ENCODE measurements around the gene PTPRCAP.

Gene PTPRCAP

DNA sequence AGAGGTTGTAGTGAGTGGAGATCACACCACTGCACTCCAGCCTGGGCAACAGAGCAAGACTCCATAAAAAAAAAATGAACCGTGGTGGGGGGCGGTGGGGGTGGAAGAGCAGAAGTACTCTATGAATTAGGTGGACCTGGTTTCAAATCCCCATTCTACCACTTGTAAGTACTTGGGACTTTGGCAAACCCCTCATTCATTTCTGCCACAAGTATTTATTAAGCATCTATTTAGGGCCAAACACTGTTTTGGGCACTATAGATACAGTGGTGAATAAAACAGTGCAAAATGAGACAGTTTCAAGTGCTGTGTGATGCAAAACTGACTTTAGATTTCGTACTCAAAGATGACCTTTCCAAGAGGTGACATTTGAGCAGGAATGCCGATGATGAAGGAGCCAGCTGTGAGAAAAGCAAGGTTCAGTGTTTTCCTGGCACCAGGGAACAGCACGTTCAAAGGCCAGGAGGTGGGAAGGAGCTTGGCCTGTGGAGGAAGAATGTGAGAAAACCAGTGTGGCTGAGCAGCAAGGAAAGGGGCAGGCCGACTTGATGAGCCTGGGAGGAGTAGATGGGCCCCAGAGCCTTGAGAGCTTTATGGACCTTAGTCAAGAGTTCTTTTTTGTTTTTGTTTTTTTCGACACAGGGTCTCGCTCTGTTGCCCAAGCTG is 33.0 kb upstream of the PTPRCAP start:
- Histone ChIP-seq H3K27me3 (ENCODE audit: insufficient read depth, low read length, poor library complexity) (no peaks in the 10 kb centered on the region), H4K5ac (ENCODE audit: low read length) (no peak overlapping the region), H3K79me1 (ENCODE audit: low read length) (peaks cover 2% of the 10 kb centered on the region), H3K4ac (ENCODE audit: low read depth, low read length) (no peak overlapping the region), H3K23ac (ENCODE audit: low read length) (no peak overlapping the region), H3K79me2 (ENCODE audit: control insufficient read depth, insufficient read depth, low read length) (no peaks in the 10 kb centered on the region), H3K4me1 (ENCODE audit: control insufficient read depth, low read depth, low read length) (peaks cover 3% of the 10 kb centered on the region), H2BK15ac (replicated peaks; ENCODE audit: low read depth) (no peak overlapping the region), H3K56ac (ENCODE audit: low read length) (no peak overlapping the region), H2BK120ac (ENCODE audit: low read depth, low read length) (no peak overlapping the region), H2AK5ac (ENCODE audit: low read length) (no peak overlapping the region), H3K9ac (ENCODE audit: low read length) (no peak overlapping the region), H3K4me2 (ENCODE audit: low read length) (no peak overlapping the region), H3K18ac (ENCODE audit: low read length) (no peak overlapping the region), H3K27ac (ENCODE audit: low read depth, low read length) (no peak overlapping the region), H3K36me3 (ENCODE audit: control insufficient read depth, insufficient read depth, low read length) (no peaks in the 10 kb centered on the region), H3K4me3 (ENCODE audit: low read length) (no peak overlapping the region), H4K8ac (ENCODE audit: low read depth, low read length) (no peak overlapping the region), H2BK5ac (ENCODE audit: low read length) (no peak overlapping the region)
- no CpG with 5 or more reads among the region's 8 CpGs for WGBS (ENCODE audit: extremely low coverage, insufficient coverage, low lambda C conversion rate)
- no peak for DNase-seq

- H4K5ac ChIP-seq (ENCODE audit: low read length), result peak overlapping the region; percentile 98
Observed at GRCh38 chr11:67469508-67469811, 32.0 kb upstream of the PTPRCAP start.

GRCh38 chr11:67468759-67469507 is 31.5 kb upstream of the PTPRCAP start, which contains the start of gene TMEM134:
TSS of gene TMEM134 (minus strand) at chr11:67469251. CDS start at chr11:67469192, 59 bp downstream.
- no CpG with 5 or more reads among the region's 76 CpGs for WGBS (ENCODE audit: extremely low coverage, insufficient coverage, low lambda C conversion rate)
- H3K4me2 ChIP-seq (ENCODE audit: low read length), result peak within 1 kb of the TSS; percentile 92
- no peak within 1 kb of the TSS for H2BK5ac ChIP-seq (ENCODE audit: low read length)
- peak within 1 kb of the TSS; percentile 77 for H3K18ac ChIP-seq (ENCODE audit: low read length)
- peak within 1 kb of the TSS; percentile 91 for H3K9ac ChIP-seq (ENCODE audit: low read length)
- peaks cover 2% of the 10 kb centered on the region for H3K79me1 ChIP-seq (ENCODE audit: low read length)
- peak within 1 kb of the TSS; percentile 98 for H4K5ac ChIP-seq (ENCODE audit: low read length)
- H3K23ac ChIP-seq (ENCODE audit: low read length), result no peak within 1 kb of the TSS
- H3K27ac ChIP-seq (ENCODE audit: low read depth, low read length), result no peak within 1 kb of the TSS
- peak within 1 kb of the TSS; percentile 94 for H4K8ac ChIP-seq (ENCODE audit: low read depth, low read length)
- H2BK15ac ChIP-seq (replicated peaks; ENCODE audit: low read depth), result no peak within 1 kb of the TSS
- H3K79me2 ChIP-seq (ENCODE audit: control insufficient read depth, insufficient read depth, low read length), result no peaks in the 10 kb centered on the region
- H3K27me3 ChIP-seq (ENCODE audit: insufficient read depth, low read length, poor library complexity), result no peaks in the 10 kb centered on the region
- peak within 1 kb of the TSS; percentile 96 for H3K56ac ChIP-seq (ENCODE audit: low read length)
- H3K4ac ChIP-seq (ENCODE audit: low read depth, low read length), result peak within 1 kb of the TSS; percentile 93
- peak within 1 kb of the TSS; percentile 83 for H3K4me3 ChIP-seq (ENCODE audit: low read length)
- H2AK5ac ChIP-seq (ENCODE audit: low read length), result peak within 1 kb of the TSS; percentile 24
- peak; percentile 95 for DNase-seq
- peaks cover 3% of the 10 kb centered on the region for H3K4me1 ChIP-seq (ENCODE audit: control insufficient read depth, low read depth, low read length)
- no peaks in the 10 kb centered on the region for H3K36me3 ChIP-seq (ENCODE audit: control insufficient read depth, insufficient read depth, low read length)
- peak within 1 kb of the TSS; percentile 5 for H2BK120ac ChIP-seq (ENCODE audit: low read depth, low read length)

More at GRCh38 chr11:67469508-67469811, 32.0 kb upstream of the PTPRCAP start:
- H3K4me2 ChIP-seq (ENCODE audit: low read length), result peak overlapping the region; percentile 91
- H3K23ac ChIP-seq (ENCODE audit: low read length), result no peak overlapping the region
- no peak overlapping the region for H2BK15ac ChIP-seq (replicated peaks; ENCODE audit: low read depth)
- no peak for DNase-seq
- H2BK5ac ChIP-seq (ENCODE audit: low read length), result no peak overlapping the region
- no CpG with 5 or more reads among the region's 9 CpGs for WGBS (ENCODE audit: extremely low coverage, insufficient coverage, low lambda C conversion rate)
- H2BK120ac ChIP-seq (ENCODE audit: low read depth, low read length), result no peak overlapping the region
- no peak overlapping the region for H3K27ac ChIP-seq (ENCODE audit: low read depth, low read length)
- H3K9ac ChIP-seq (ENCODE audit: low read length), result peak overlapping the region; percentile 86
- no peak overlapping the region for H2AK5ac ChIP-seq (ENCODE audit: low read length)
- H3K27me3 ChIP-seq (ENCODE audit: insufficient read depth, low read length, poor library complexity), result no peaks in the 10 kb centered on the region
- H3K4ac ChIP-seq (ENCODE audit: low read depth, low read length), result peak overlapping the region; percentile 93
- H3K79me1 ChIP-seq (ENCODE audit: low read length), result peaks cover 2% of the 10 kb centered on the region
- peak overlapping the region; percentile 93 for H3K56ac ChIP-seq (ENCODE audit: low read length)
- no peaks in the 10 kb centered on the region for H3K79me2 ChIP-seq (ENCODE audit: control insufficient read depth, insufficient read depth, low read length)
- peak overlapping the region; percentile 65 for H3K18ac ChIP-seq (ENCODE audit: low read length)
- no peaks in the 10 kb centered on the region for H3K36me3 ChIP-seq (ENCODE audit: control insufficient read depth, insufficient read depth, low read length)
- peak overlapping the region; percentile 94 for H4K8ac ChIP-seq (ENCODE audit: low read depth, low read length)
- peaks cover 3% of the 10 kb centered on the region for H3K4me1 ChIP-seq (ENCODE audit: control insufficient read depth, low read depth, low read length)
- H3K4me3 ChIP-seq (ENCODE audit: low read length), result peak overlapping the region; percentile 50

- Histone ChIP-seq H2BK120ac (ENCODE audit: low read depth, low read length) (peak overlapping the region; percentile 5), H3K36me3 (ENCODE audit: control insufficient read depth, insufficient read depth, low read length) (no peaks in the 10 kb centered on the region), H3K4me3 (ENCODE audit: low read length) (peak overlapping the region; percentile 83), H4K8ac (ENCODE audit: low read depth, low read length) (no peak overlapping the region), H3K4me2 (ENCODE audit: low read length) (peak overlapping the region; percentile 92), H4K5ac (ENCODE audit: low read length) (no peak overlapping the region), H3K27me3 (ENCODE audit: insufficient read depth, low read length, poor library complexity) (no peaks in the 10 kb centered on the region), H3K79me2 (ENCODE audit: control insufficient read depth, insufficient read depth, low read length) (no peaks in the 10 kb centered on the region), H3K79me1 (ENCODE audit: low read length) (peaks cover 2% of the 10 kb centered on the region), H3K18ac (ENCODE audit: low read length) (peak overlapping the region; percentile 77), H3K23ac (ENCODE audit: low read length) (no peak overlapping the region), H2BK15ac (replicated peaks; ENCODE audit: low read depth) (no peak overlapping the region), H3K4me1 (ENCODE audit: control insufficient read depth, low read depth, low read length) (peaks cover 3% of the 10 kb centered on the region), H3K4ac (ENCODE audit: low read depth, low read length) (peak overlapping the region; percentile 92), H3K27ac (ENCODE audit: low read depth, low read length) (no peak overlapping the region), H3K56ac (ENCODE audit: low read length) (peak overlapping the region; percentile 96), H3K9ac (ENCODE audit: low read length) (peak overlapping the region; percentile 91), H2AK5ac (ENCODE audit: low read length) (peak overlapping the region; percentile 24), H2BK5ac (ENCODE audit: low read length) (no peak overlapping the region)
- no peak for DNase-seq
- no CpG with 5 or more reads among the region's 6 CpGs for WGBS (ENCODE audit: extremely low coverage, insufficient coverage, low lambda C conversion rate)
Observed at GRCh38 chr11:67468456-67468758, 30.9 kb upstream of the PTPRCAP start.

DNA sequence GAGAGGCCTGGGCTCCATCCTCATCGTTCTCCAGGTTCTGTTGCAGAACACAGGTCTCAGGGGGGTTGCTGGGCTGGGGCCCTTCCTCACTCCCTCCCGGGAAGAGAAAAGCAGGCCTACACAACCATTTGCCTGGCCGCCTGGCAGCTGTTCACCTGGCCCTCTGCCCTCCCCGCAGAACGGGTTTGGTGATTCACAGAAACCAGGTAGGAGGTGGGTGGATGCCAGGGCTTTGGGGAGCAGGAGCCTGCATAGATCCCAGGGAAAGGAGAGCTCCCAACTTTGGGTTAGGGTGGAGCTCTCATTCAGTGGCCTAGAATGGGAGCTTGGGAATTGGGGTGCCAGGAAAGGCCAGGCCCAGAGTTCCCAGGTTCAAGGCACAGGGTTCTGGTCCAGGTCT is 30.6 kb upstream of the PTPRCAP start:
- H4K5ac ChIP-seq (ENCODE audit: low read length), result no peak overlapping the region
- no peaks in the 10 kb centered on the region for H3K36me3 ChIP-seq (ENCODE audit: control insufficient read depth, insufficient read depth, low read length)
- peak overlapping the region; percentile 91 for H3K9ac ChIP-seq (ENCODE audit: low read length)
- H3K23ac ChIP-seq (ENCODE audit: low read length), result peak overlapping the region; percentile 66
- H3K4me2 ChIP-seq (ENCODE audit: low read length), result peak overlapping the region; percentile 92
- H3K18ac ChIP-seq (ENCODE audit: low read length), result no peak overlapping the region
- H3K27me3 ChIP-seq (ENCODE audit: insufficient read depth, low read length, poor library complexity), result no peaks in the 10 kb centered on the region
- DNase-seq, result no peak
- peaks cover 2% of the 10 kb centered on the region for H3K79me1 ChIP-seq (ENCODE audit: low read length)
- no peak overlapping the region for H2BK5ac ChIP-seq (ENCODE audit: low read length)
- WGBS (ENCODE audit: extremely low coverage, insufficient coverage, low lambda C conversion rate), result no CpG with 5 or more reads among the region's 5 CpGs
- H3K27ac ChIP-seq (ENCODE audit: low read depth, low read length), result no peak overlapping the region
- no peak overlapping the region for H2BK15ac ChIP-seq (replicated peaks; ENCODE audit: low read depth)
- peaks cover 3% of the 10 kb centered on the region for H3K4me1 ChIP-seq (ENCODE audit: control insufficient read depth, low read depth, low read length)
- no peak overlapping the region for H3K4me3 ChIP-seq (ENCODE audit: low read length)
- peak overlapping the region; percentile 96 for H3K56ac ChIP-seq (ENCODE audit: low read length)
- no peak overlapping the region for H4K8ac ChIP-seq (ENCODE audit: low read depth, low read length)
- H3K4ac ChIP-seq (ENCODE audit: low read depth, low read length), result no peak overlapping the region
- no peak overlapping the region for H2AK5ac ChIP-seq (ENCODE audit: low read length)
- no peaks in the 10 kb centered on the region for H3K79me2 ChIP-seq (ENCODE audit: control insufficient read depth, insufficient read depth, low read length)
- H2BK120ac ChIP-seq (ENCODE audit: low read depth, low read length), result peak overlapping the region; percentile 5
